GM11168 (cell line): Measurements from ENCODE around the gene MYL6.
"Not testable (repeated sequence)": the region's sequence is repeated elsewhere in the genome, so short reads cannot be mapped to it uniquely, and the experiment has no call there.

ENCODE experiments used
- in situ Hi-C: fragments of 300-500 bp; cut with MboI; formaldehyde crosslinking; loops from one replicate; pipeline ENCODE4 v1.12.0; 2022; ENCODE audit warnings: low sequenced_read_pairs; ENCODE audit not compliant: unreplicated experiment

The MYL6 gene

GRCh38 chr12:56154818-56155217, 3.3 kb upstream of the MYL6 start:
- in situ Hi-C loops, result no loop called here

GRCh38 chr12:56155256-56155845, 2.8 kb upstream of the MYL6 start:
- in situ Hi-C loops, result no loop called here

GRCh38 chr12:56156464-56157200, 1.5 kb upstream of the MYL6 start:
- in situ Hi-C loops, result not testable (repeated sequence)

DNA sequence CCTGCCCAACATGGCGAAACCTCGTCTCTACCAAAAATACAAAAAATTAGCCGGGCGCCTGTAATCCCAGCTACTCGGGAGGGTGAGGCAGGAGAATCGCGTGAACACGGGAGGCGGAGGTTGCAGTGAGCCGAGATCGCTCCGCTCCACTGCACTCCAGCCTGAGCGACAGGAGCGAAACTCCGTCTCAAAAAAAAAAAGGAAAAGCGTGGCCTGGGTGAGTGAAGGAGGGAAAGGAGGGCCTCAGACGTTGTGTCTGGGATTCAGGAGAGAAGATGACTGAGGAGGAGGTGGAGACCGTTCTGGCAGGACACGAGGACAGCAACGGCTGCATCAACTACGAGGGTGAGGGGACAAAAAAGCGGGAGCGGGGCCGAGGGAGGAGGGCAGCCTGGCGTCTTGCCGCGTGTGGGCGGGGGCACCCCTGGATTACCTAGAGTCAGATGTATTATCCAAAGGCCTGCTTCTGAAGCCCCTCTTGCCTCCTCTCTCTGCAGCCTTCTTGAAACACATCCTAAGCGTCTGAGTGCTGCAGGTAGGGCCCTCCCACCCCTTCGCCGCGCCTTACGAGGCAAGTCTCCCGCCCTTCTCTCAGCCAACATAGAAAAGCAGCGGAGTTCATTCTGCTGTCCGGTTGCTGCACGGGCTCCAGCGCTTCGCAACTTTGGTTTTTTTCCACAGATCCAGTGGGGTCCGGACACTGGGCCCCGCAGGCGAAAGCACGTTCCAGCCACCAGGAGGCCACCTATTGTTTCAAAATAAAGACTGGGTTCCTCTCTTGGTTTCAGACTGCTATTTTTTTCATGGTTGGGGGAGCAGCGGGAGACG, 744 bp upstream of the MYL6 start:
- in situ Hi-C loops, result no loop called here

GRCh38 chr12:56158926-56159461, 835 bp downstream of the MYL6 start:
- in situ Hi-C loops, result no loop called here

DNA sequence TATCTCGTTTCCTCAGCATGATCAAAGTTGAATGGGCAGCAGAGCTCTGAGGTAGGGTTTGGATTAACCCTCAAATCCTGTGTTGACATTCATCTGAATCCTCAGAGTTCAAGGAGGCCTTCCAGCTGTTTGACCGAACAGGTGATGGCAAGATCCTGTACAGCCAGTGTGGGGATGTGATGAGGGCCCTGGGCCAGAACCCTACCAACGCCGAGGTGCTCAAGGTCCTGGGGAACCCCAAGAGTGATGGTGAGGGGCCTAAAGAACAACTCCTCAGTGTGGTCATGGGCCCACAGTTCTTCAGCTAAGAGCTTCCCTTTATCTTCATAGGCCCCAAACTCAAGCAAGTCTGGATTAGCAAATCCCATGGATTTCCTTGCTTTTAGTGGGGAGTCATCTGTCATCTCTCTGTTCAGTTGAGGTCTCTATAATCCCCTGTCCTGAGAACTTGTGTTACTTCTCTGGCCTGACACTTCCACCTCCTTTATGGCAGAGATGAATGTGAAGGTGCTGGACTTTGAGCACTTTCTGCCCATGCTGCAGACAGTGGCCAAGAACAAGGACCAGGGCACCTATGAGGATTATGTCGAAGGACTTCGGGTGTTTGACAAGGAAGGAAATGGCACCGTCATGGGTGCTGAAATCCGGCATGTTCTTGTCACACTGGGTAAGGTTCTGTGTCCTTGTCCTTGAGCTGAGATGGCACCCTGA, 1.5 kb downstream of the MYL6 start:
- in situ Hi-C loops, result no loop called here

DNA sequence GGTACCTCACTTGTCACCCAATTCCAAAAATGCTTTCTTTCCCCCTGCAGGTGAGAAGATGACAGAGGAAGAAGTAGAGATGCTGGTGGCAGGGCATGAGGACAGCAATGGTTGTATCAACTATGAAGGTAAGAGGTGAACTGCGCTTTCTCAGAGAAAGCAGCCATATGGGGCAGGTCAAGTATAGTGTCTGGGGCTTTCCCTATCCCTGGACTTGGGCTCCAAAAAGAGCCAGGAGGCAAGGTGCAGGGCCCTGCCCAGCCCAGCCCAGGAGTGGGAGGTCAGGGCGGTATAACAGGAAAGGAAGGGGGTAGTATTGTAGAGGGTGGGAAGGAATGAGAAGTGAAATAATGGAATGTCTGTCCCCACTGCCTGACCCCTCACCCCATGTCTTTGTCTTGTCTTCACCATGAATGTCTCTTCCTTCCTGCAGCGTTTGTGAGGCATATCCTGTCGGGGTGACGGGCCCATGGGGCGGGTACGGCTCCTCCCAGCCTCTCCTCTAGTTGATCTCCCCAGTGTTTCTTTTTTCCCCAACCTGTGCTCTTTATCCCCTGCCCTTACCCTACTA, 2.1 kb downstream of the MYL6 start:
- in situ Hi-C loops, result no loop called here

- in situ Hi-C loops, result no loop called here
These were observed 2.9 kb downstream of the MYL6 start for GRCh38 chr12:56160894-56161689.

- in situ Hi-C loops, result no loop called here
These were observed 3.7 kb downstream of the MYL6 start for GRCh38 chr12:56161690-56162351.

DNA sequence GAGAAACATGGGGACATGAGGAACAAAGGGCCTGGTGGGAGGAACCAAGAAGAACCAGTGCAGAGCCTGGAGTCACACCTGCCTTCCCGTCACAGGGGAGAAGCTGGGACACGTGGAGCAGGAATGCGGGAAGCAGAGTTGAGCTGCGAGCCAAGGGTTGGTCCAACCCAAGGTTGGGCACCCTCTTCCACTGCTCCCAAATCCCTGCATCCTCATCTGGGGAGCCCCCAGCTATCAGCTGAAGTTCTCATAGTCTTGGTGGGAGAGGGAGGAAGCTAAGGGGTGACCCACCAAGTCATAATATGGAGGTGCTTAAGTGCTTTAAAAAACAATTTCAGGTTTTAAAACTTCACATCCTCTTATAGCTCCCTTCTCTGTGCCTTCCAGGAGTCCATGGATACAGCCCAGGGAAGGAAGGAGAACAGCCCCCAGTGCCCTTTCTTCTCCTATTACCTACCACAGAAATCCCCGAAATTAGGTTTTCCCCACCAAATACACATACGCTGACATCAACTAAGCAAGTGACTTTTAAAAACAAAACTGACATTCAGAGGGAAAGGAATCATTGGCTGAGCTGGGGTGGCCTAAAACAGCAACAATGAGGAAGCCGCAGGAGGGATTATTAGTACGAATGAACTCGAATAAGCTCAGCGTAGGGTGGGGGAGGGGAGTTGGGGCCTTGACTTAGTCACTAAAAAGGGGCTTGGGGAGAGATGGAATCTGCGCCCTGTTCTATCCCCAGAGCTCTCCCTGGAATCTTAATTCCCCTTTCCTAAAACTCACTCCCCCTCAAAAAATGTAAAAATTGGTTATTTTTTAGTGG, 4.5 kb downstream of the MYL6 start:
- in situ Hi-C loops, result no loop called here

- in situ Hi-C loops, result no loop called here
These were observed 5.6 kb downstream of the MYL6 start for GRCh38 chr12:56163533-56164344.

DNA sequence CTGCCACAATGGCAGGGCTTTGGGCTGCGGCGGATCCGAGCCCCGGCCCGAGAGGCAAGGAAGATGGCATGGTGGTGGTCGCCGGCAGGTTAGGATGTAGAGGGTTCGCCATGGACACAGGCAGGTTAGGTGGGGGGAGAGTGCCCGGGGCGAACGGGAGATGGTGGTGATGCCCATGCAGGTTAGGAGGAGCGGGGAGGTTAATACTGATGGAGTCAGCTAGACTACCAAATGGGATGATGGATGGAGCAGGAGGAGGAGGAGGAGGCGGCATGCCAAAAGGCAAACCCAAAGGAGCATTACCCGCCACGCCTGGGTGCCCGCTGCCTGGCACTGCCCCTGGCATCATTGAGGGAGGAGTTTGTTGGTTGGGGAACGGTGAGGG, 6.2 kb downstream of the MYL6 start:
- in situ Hi-C loops, result no loop called here

- in situ Hi-C loops, result no loop called here
These were observed 7.2 kb downstream of the MYL6 start for GRCh38 chr12:56165369-56165768.

DNA sequence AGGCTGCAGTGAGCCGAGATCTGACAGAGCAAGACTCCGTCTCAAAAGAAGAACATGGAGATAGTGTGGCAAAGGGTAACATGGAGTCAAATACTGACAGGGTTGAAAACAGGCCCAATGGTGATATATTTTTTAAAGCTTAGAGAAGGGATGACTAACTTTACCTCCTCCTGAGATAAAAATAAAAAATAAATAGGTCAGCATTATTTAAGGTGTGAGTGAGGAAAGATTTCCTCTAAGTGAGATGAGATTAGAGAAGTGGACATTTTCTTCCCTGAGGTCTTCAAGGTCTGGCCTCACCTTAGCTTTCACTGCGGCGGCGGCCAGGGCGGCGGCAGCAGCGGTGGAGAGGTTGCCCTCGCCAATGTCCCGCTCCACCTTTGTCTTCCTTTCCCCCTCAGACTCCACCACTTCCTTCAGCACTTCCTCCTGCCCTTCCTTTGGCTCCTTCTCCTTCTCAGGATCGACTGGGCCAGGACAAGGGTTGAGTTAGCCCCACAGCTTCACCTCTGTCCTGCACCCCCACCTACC, 11.1 kb downstream of the MYL6 start:
- in situ Hi-C loops, result no loop called here

DNA sequence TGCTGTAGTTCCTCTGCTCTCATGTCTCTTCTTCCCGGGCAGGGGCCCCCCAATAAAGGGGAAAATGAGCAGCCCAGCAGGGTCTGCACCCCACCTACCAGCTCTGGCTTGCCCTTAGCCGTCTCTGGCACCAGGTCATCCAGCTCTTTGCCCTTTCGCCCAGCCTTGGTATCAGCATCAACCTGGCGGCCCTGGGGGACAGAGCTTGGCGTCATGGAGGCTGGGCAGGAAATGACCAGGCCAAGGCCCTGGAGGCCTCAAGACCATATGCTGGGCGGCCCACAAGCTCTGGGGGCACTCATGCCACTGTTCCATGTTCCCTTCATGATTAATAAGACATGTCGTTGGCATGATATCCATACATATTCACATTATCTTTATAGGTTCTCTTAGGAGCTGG, 14.7 kb downstream of the MYL6 start:
- in situ Hi-C loops, result no loop called here

- in situ Hi-C loops, result no loop called here
These were observed 20.2 kb downstream of the MYL6 start for GRCh38 chr12:56178347-56178746.

GRCh38 chr12:56186957-56187356, 28.8 kb downstream of the MYL6 start:
- in situ Hi-C loops, result loop anchor here (5.0 kb wide), 1 partner anchor 65 kb away; no protein-coding TSS in a partner anchor
